ENCODE results near the gene DSCAM. TPM values are rescaled to one million over a fixed set of nuclear protein-coding genes. Genes with fewer than 3 reads are reported as not detected.

Gene DSCAM
- total RNA-seq, 4 donors from 2014 or later: 0.03 TPM; not detected in 3

GRCh38 chr21:40294345-40294744 is 552.6 kb downstream of the DSCAM start:
- no peak for ATAC-seq
- no peaks in the 10 kb centered on the region for H3K27me3 ChIP-seq
- no peaks in the 10 kb centered on the region for H3K9me3 ChIP-seq
- H3K4me3 ChIP-seq: no peak overlapping the region
- H3K36me3 ChIP-seq: no peaks in the 10 kb centered on the region
- intact Hi-C loops (cut with DNase I; ENCODE audit: low total_unique reads) (no loop called here), in situ Hi-C loops (cut with MboI; ENCODE audit: low sequenced_read_pairs in 4 of 4) (no loop called here)
- no peak overlapping the region for H3K27ac ChIP-seq
- TF ChIP-seq POLR2A (IDR thresholded peaks at IDR 0.05): no peak
- TF ChIP-seq CTCF (IDR thresholded peaks at IDR 0.05 in 4 of 5, conservative IDR thresholded peaks at IDR 0.05 in 1 of 5): no peak
- H3K4me1 ChIP-seq: no peaks in the 10 kb centered on the region
- DNase-seq: no peak

GRCh38 chr21:40291560-40291959 is 555.4 kb downstream of the DSCAM start:
- no peaks in the 10 kb centered on the region for H3K36me3 ChIP-seq
- ATAC-seq (no peak), DNase-seq (no peak)
- H3K27me3 ChIP-seq: no peaks in the 10 kb centered on the region
- intact Hi-C loops (cut with DNase I; ENCODE audit: low total_unique reads): no loop called here
- H3K4me3 ChIP-seq: no peak overlapping the region
- TF ChIP-seq CTCF (IDR thresholded peaks at IDR 0.05 in 4 of 5, conservative IDR thresholded peaks at IDR 0.05 in 1 of 5): no peak
- TF ChIP-seq POLR2A (IDR thresholded peaks at IDR 0.05): no peak
- no peak overlapping the region for H3K27ac ChIP-seq
- in situ Hi-C loops (cut with MboI; ENCODE audit: low sequenced_read_pairs in 4 of 4): no loop called here
- no peaks in the 10 kb centered on the region for H3K4me1 ChIP-seq
- no peaks in the 10 kb centered on the region for H3K9me3 ChIP-seq

GRCh38 chr21:40284409-40284808 is 562.5 kb downstream of the DSCAM start:
- no peak for DNase-seq
- H3K27me3 ChIP-seq: no peaks in the 10 kb centered on the region
- H3K36me3 ChIP-seq: no peaks in the 10 kb centered on the region
- in situ Hi-C loops (cut with MboI; ENCODE audit: low sequenced_read_pairs in 4 of 4): no loop called here
- intact Hi-C loops (cut with DNase I; ENCODE audit: low total_unique reads): no loop called here
- H3K4me3 ChIP-seq: no peak overlapping the region
- no peak overlapping the region for H3K27ac ChIP-seq
- no peak for ATAC-seq
- H3K4me1 ChIP-seq: no peaks in the 10 kb centered on the region
- TF ChIP-seq CTCF (IDR thresholded peaks at IDR 0.05 in 4 of 5, conservative IDR thresholded peaks at IDR 0.05 in 1 of 5) (no peak), POLR2A (IDR thresholded peaks at IDR 0.05) (no peak)
- H3K9me3 ChIP-seq: no peaks in the 10 kb centered on the region

- intact Hi-C loops (cut with DNase I; ENCODE audit: low total_unique reads): no loop called here
- no peak for DNase-seq
- in situ Hi-C loops (cut with MboI; ENCODE audit: low sequenced_read_pairs in 4 of 4): no loop called here
Observed at GRCh38 chr21:40282912-40283886, 563.8 kb downstream of the DSCAM start.

More at GRCh38 chr21:40282912-40283886, 563.8 kb downstream of the DSCAM start:
- TF ChIP-seq POLR2A (IDR thresholded peaks at IDR 0.05) (no peak), CTCF (IDR thresholded peaks at IDR 0.05 in 4 of 5, conservative IDR thresholded peaks at IDR 0.05 in 1 of 5) (no peak)
- H3K4me1 ChIP-seq: no peaks in the 10 kb centered on the region
- no peak overlapping the region for H3K4me3 ChIP-seq
- no peak for ATAC-seq
- H3K27me3 ChIP-seq: no peaks in the 10 kb centered on the region
- no peaks in the 10 kb centered on the region for H3K36me3 ChIP-seq
- H3K27ac ChIP-seq: no peak overlapping the region
- no peaks in the 10 kb centered on the region for H3K9me3 ChIP-seq
